Transverse colon (tissue), 3 donors: Measurements from ENCODE around the gene RELB.

Experiments
- CTCF ChIP-seq, 5 experiments: fragments of 200-600 bp in 3 of 5; fragments of 450-650 bp in 2 of 5; sonication (generic) in 3 of 5; IDR thresholded peaks; 1 replicate in 2 of 5; 2 replicates in 3 of 5; pipeline ENCODE4 v1.5.1; 2016 to 2017; ENCODE audit warnings: antibody characterized with exemption in 5 of 5, inconsistent platforms in 3 of 5, mild to moderate bottlenecking in 2 of 5, moderate library complexity in 1 of 5
- EP300 ChIP-seq: sonication (generic); formaldehyde crosslinking; IDR thresholded peaks from one replicate; pipeline ENCODE4 v1.6.1; 2017; ENCODE audit warnings: antibody characterized with exemption, low read depth
- POLR2A ChIP-seq: fragments of 450-650 bp; IDR thresholded peaks from one replicate; pipeline ENCODE4 v1.6.1; 2016; ENCODE audit warnings: antibody characterized with exemption, mild to moderate bottlenecking, moderate library complexity

- TF ChIP-seq CTCF (IDR thresholded peaks at IDR 0.05): peak in 2 of 5 experiments; percentile 14 to 30
- TF ChIP-seq POLR2A: peak; percentile 81
- no peak for TF ChIP-seq EP300
Observed at GRCh38 chr19:44954649-44955504, 46.4 kb upstream of the RELB start, which contains the start of gene CLPTM1.
